GM12864 (cell line): Measurements from ENCODE around the gene PPARGC1A.

Source experiments
- DNase-seq: peaks from one replicate; pipeline ENCODE4 v3.0.0-alpha.2; 2011; ENCODE audit warnings: low read depth
- H3K4me3 ChIP-seq: 2 replicates; pipeline ENCODE4 v1.5.1; 2011; ENCODE audit warnings: mild to moderate bottlenecking, low read depth, low read length, control low read depth
- TF ChIP-seq, protein P1 (sequence below): IDR thresholded peaks from 2 replicates; pipeline ENCODE4 v1.5.1; 2011; ENCODE audit warnings: low read depth, mild to moderate bottlenecking, moderate library complexity, low read length, control low read depth, inconsistent platforms; ENCODE audit errors: missing control alignments

The PPARGC1A gene

DNA sequence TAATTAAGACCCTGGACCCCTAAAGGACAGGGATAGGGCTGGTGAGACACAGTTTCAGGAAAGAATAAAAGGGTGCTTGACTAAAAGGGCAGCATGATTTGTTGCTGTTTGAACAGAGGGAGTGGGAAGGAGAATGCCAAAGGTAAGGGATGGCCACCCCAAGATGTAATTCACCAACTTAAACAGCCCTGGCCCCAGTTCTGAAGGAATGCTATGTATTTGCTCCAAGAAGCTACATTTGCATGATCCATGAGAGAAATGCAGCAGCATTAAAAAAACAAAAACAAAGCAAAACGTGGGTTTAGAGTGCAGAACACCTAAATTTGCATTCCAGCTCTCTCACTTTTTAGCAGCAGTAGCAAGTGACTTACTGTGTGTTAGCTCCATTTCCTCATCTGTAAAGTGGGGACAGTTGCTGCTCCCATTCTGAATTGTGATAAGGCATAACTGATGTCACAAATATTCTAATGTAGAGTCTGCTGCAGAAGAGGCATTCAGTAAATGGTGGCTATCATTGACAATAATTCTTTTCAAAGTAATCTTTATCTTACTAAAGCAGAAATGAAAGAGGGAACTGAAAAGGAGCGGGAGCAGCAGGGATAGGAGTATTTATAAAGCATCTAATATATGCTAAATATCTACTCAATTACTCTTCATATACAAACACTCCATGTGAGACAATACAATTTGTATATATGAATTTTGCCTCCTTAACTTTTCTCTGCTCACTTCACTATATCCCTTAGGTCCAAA is 115.8 kb downstream of the PPARGC1A start:
- TF ChIP-seq, protein P1, sequence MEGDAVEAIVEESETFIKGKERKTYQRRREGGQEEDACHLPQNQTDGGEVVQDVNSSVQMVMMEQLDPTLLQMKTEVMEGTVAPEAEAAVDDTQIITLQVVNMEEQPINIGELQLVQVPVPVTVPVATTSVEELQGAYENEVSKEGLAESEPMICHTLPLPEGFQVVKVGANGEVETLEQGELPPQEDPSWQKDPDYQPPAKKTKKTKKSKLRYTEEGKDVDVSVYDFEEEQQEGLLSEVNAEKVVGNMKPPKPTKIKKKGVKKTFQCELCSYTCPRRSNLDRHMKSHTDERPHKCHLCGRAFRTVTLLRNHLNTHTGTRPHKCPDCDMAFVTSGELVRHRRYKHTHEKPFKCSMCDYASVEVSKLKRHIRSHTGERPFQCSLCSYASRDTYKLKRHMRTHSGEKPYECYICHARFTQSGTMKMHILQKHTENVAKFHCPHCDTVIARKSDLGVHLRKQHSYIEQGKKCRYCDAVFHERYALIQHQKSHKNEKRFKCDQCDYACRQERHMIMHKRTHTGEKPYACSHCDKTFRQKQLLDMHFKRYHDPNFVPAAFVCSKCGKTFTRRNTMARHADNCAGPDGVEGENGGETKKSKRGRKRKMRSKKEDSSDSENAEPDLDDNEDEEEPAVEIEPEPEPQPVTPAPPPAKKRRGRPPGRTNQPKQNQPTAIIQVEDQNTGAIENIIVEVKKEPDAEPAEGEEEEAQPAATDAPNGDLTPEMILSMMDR: no peak
- no peak for DNase-seq
- no peak overlapping the region for H3K4me3 ChIP-seq

DNA sequence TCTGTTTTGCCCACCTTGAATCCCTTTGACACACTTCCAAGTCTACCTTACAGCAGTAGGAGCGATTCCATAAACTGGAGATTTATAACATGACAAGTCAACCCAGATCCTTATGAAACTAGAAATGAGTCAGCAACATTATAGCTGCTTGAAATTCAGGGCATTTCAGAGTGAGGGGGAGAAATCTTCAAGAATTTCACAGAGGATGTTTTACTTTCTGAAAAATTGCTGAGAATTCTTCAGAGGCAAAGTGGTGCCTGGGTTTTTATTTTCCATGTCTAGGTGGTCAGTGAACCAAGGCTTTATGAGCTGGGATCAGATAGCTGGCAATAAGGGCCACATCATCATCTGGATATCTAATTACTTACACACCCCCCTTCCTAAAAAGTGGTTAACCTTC is 119.8 kb downstream of the PPARGC1A start:
- H3K4me3 ChIP-seq: no peak overlapping the region
- TF ChIP-seq, protein P1: no peak
- DNase-seq: no peak

DNA sequence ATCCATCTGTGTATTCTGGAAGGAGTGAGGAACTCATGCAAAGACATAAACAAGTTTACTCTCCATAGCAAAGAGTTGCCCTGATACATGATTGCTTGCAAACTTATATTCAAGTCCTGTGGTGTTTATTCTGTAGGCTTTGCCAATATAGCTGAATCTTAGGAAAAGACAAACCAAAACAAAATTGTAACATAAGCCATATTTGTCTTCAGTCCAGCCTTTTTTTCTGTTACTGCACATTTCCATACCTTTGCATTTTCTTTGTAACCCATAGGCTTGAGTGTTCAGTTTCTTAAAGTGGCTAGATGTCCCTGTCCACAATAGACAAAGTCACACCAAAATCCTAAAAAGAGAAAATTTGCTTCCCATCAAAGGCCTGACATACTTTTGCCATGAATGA is 120.4 kb downstream of the PPARGC1A start:
- no peak for DNase-seq
- TF ChIP-seq, protein P1: no peak
- H3K4me3 ChIP-seq: no peak overlapping the region

DNA sequence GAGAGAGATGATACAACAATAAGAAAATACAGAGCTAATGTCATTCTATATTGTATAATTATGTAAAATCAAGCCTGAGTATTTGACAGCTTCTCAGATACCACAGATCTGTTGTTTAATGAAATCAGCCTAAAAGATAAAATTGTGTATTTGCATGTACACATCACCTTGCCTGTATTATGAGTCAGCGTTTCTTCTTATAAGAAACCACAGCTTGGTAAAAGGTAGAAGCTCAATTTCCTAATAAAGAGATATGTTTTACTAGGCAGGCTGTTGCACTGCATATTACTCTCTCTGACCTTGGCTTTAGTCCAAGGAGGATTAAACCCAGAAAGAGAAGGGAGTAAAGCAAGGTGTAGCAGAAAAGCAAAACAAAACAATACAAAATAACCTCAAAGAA is 121.3 kb downstream of the PPARGC1A start:
- TF ChIP-seq, protein P1: no peak
- H3K4me3 ChIP-seq: no peak overlapping the region
- no peak for DNase-seq

DNA sequence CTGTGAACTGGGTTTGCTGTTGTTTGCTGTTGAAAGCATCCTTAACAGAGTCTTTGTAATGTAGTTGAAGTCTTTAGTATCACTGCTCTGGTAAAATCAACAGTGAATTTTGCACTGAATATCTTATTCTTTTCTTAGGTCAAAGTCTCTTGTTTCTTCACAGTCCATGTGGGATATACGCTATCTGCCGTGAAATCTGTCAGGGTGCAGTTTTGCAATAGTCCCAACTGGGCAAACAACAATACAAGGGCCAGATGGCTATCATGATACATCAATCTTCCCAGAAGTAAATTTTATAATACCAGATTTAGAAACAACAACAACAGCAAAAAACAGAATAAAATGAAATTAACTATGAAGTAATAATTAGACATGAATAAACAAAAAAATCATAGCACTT is 123.5 kb downstream of the PPARGC1A start:
- DNase-seq: no peak
- TF ChIP-seq, protein P1: no peak
- H3K4me3 ChIP-seq: no peak overlapping the region

DNA sequence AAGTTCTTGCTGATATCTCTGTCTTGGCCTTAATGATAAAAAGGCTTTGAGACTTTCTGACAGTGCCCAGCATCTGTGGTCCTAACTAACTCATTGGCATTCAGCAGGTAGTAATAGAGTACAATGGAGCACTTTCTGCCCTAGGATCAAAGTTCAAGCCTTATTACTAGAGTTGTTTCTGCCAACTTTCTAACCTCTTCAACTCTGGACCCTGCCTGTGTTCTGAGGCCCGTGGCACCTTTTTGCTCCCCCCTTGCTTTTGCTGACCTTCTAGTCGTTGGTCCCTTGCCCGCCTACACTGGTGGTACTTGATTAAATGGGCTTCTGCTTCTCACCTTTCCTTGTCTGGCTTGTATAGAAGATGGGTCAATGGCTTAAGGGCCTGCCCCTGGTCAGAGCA is 126.3 kb downstream of the PPARGC1A start:
- no peak for DNase-seq
- TF ChIP-seq, protein P1: no peak
- H3K4me3 ChIP-seq: no peak overlapping the region

DNA sequence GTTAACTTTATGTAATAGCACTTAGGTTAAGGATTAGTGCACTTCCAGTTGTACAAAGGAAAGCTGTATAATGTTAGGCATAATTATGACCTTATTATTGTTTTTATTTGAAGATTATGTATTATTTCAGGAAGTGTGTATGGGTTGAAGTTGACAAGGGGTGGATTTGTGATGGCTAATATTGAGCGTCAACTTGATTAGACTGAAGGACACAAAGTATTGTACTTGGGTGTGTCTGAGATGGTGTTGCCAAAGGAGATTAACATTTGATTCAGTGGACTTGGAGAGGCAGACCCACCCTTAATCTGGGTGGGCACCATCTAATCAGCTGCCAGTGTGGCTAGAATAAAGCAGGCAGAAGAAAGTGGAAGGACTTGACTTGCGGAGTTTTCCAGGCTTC is 127.3 kb downstream of the PPARGC1A start:
- TF ChIP-seq, protein P1: no peak
- H3K4me3 ChIP-seq: no peak overlapping the region
- no peak for DNase-seq
